Measurements from ENCODE around the gene RCOR1.
"Not testable (repeated sequence)": the region's sequence is repeated elsewhere in the genome, so short reads cannot be mapped to it uniquely, and the experiment has no call there.

RCOR1 gene

GRCh38 chr14:102593061-102593824 lies 794 bp downstream of the RCOR1 start:
- peak; percentile 12 to 60 for DNase-seq (ENCODE audit: low read depth in 2 of 2)

DNA sequence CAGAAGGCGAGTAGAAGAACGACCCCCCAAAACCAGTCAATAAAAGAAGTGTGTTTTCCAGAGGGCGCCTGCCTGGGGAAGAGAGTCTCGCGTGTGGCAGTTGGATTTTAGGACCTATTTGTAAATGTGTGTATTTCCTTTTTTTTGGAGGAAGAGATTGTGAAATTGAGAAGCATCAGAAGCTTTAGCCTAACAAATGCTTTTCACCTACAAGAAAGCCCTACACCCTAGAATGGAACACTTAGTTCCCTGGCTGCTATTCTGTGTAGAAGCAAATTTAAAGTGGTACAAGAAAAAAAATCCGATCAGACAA lies 1.3 kb downstream of the RCOR1 start:
- no peak for DNase-seq (ENCODE audit: low read depth in 2 of 2)

- DNase-seq (ENCODE audit: low read depth in 2 of 2), result peak; percentile 25 to 28
Measured at GRCh38 chr14:102594514-102595175, 2.2 kb downstream of the RCOR1 start.

- DNase-seq (ENCODE audit: low read depth in 2 of 2), result no peak
Measured at GRCh38 chr14:102601378-102601925, 9.0 kb downstream of the RCOR1 start.

GRCh38 chr14:102602421-102603292 lies 10.2 kb downstream of the RCOR1 start:
- no peak for DNase-seq (ENCODE audit: low read depth in 2 of 2)

DNA sequence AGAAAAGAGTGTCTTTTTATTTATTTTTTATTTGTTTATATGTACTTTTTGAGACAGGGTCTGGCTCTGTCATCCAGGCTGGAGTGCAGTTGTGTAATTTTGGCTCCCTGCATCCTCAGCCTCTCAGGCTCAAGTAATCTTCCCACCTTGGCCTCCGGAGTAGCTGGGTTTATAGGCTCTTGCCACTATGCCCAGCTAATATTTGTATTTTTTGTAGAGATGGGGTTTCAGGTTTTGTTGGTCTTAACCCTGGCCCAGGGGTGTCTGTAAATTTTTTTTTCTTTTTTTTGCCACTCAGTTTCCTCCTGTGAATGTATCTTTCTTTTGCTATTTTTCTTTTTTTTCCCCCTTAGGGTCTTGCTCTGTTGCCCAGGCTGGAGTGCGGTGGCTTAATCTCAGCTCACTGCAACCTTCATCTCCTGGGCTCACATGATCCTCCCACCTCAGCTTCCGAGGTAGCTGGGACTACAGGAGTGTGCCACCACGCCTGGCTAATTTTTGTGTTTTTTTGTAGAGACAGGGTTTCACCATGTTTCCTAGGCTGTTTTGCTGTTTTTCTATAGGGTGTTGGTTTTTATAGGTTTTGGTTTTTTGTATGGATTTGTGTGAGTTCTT lies 11.0 kb downstream of the RCOR1 start:
- DNase-seq (ENCODE audit: low read depth in 2 of 2), result no peak

DNA sequence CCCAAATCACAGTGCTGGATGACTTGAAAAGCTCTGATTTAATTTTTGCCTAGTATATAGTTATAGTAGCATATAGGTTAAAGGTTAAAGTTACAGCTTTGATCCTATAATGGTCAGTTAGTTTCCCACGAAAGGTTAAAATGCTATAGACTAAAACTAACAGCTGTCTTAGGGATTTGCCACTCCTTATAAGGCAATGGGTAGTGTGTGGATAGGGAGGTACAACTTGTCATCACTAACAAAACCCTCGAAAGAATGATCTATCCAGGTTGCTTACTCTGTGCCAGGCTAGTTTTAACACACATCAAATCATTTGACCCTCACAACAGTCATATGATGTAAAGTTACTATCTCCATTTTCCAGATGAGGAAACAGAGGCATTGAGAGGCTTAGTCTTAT lies 11.7 kb downstream of the RCOR1 start:
- DNase-seq (ENCODE audit: low read depth in 2 of 2), result no peak

- no peak for DNase-seq (ENCODE audit: low read depth in 2 of 2)
Measured at GRCh38 chr14:102605029-102605428, 12.6 kb downstream of the RCOR1 start.

DNA sequence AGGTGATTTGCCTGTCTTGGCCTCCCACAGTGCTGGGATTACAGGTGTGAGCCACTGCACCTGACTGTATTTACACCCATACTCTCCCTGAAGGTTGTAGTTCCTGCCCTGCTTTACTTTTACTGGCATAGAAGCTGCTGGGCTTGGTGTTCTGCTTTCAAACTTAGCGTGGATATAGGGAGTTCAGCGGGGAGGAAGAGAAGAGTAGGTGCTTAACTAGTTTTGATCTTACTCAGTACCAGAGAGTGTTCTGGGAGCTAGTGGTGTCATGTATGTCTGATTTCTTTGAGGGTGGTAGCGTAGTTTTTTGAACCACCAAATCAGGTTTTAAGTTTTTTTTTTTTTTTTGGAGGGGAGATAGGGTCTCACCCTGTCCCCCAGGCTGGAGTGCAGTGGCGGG lies 13.8 kb downstream of the RCOR1 start:
- no peak for DNase-seq (ENCODE audit: low read depth in 2 of 2)

DNA sequence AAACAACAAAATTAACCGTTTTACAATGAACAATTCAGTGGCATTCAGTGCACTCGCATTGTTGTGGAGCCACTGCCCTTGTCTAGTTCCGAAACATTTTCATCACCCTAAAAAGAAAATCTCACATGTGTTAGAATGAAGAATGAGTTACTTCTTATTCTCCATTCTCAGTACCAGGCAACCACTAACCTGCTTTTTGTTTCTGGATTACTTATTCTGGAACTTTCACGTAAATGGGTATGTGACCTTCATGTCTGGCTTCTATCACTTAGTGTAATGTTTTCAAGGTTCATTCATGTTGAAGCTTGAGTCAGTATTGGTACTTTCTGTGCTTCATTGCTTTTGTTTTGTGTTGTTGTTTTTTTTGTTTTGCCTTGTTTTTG lies 15.6 kb downstream of the RCOR1 start:
- DNase-seq (ENCODE audit: low read depth in 2 of 2), result no peak

DNA sequence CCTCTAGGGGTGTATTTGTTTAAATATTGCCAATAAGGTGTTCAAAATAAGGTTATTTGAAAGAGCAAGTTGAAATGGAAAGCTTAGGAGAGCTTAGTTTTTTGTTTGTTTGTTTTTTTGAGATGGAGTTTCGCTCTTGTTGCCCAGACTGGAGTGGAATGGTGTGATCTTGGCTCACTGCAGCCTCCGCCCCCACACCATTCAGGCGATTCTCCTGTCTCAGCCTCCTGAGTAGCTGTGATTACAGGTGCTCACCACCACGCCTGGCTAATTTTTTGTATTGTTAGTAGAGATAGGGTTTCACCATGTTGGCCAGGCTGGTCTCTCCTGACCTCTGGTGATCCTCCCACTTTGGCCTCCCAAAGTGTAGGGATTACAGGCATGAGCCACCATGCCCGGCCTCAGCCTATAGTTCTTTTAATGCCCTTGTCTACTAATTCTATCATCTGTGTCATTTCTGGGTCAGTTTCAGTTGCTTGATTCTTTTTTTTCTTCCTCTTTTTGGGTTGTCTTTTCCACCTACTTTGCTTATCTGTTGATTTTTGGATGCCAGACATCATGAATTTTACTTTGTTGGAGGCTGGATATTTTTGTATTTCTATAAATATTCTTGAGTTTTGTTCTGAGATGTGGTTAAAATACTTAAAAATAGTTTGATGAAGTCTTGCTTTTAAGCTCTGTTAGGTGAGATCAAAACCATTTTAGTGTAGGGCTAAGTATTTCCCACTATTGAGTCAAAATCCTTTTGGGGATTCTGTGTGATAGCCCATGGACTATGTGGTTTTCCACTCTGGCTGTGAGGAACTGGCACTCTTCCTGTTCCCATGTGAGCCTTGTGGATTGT lies 18.7 kb downstream of the RCOR1 start:
- DNase-seq (ENCODE audit: low read depth in 2 of 2), result no peak

DNA sequence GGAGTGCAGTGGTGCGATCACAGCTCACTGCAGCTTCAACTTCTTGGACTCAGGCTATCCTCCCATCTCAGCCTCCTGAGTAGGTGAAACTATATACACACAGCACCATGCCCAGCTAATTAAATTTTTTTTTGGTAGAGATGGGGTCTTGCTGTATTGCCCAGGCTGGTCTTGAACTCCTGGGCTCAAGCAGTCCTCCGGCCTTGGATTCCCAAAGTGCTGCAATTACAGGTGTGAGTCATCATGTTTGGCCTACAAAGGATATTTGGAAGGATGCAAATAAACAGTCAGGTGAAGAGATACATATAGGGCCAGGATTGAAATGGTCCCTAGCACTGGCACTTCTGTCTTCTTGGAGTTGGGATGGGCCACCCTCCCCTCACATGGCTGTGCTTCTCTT lies 23.9 kb downstream of the RCOR1 start:
- no peak for DNase-seq (ENCODE audit: low read depth in 2 of 2)

DNA sequence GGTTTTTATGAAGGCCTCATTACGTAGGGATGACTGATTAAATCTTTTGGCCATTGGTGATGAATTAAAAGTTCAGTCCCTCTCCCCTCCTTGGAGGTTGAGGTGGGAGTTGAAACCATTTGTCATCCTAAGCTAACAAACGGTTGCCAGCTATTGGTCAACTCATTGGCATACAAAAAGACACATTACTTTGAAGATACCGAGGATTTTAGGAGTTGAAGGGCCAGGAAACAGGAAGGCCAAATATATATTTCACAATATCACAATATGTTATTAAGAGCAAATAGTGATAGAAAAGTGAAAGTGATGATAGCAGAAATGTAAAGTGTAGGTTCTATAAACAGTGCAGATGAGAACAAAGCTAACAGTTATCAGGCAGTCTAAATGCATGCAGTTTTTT lies 24.4 kb downstream of the RCOR1 start:
- DNase-seq (ENCODE audit: low read depth in 2 of 2), result no peak

- not testable (repeated sequence) for DNase-seq (ENCODE audit: low read depth in 2 of 2)
Measured at GRCh38 chr14:102619012-102619411, 26.6 kb downstream of the RCOR1 start.

DNA sequence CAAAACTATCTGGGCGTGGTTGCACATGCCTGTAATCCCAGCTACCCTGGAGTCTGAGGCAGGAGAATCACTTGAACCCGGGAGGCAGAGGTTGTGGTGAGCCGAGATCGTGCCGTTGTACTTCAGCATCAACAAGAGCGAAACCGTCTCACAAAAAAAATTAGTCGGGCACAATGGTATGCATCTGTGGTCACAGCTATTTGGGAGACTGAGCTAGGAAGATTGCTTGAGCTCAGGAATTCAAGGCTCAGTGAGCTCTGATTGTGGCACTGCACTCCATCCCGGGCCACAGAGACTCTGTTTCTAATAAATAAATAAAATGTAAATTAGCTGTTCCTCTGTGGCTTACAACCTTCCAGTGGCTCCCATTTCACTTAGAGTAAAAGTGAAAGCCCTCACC lies 28.0 kb downstream of the RCOR1 start:
- no peak for DNase-seq (ENCODE audit: low read depth in 2 of 2)

DNA sequence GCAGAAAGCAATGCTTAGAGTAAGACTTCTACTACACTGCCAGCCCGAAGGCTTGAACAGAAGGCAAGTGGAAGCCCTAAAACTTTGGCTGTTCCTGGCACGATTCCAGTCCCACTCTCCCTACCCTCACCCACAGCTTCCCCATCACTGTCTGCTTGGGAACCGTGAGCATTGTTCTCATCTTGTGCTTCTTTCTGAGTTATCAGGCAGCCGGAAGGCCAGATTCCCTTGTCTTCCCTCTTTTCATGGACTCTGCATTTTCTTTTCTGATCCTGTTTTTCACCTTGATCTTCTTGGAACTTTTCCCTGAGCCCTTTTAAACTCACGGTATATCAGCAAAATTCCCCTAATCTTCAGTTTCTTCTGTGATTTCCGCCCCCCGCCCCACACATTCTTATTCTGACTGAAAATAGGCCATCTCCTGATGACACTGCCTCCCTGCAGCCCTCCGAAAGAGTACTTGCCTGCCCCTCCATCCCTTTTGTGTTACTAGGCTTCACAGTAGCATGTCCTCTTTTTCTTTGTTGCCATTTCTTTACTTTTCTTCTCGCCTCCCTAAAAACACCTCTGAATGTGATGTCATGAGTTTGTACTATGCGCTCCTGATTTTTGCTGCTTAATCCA lies 29.9 kb downstream of the RCOR1 start:
- DNase-seq (ENCODE audit: low read depth in 2 of 2), result no peak

- DNase-seq (ENCODE audit: low read depth in 2 of 2), result no peak
Measured at GRCh38 chr14:102624666-102625065, 32.2 kb downstream of the RCOR1 start.

GRCh38 chr14:102625564-102626296 lies 33.3 kb downstream of the RCOR1 start:
- DNase-seq (ENCODE audit: low read depth in 2 of 2), result no peak

- no peak for DNase-seq (ENCODE audit: low read depth in 2 of 2)
Measured at GRCh38 chr14:102626530-102626929, 34.1 kb downstream of the RCOR1 start.

DNA sequence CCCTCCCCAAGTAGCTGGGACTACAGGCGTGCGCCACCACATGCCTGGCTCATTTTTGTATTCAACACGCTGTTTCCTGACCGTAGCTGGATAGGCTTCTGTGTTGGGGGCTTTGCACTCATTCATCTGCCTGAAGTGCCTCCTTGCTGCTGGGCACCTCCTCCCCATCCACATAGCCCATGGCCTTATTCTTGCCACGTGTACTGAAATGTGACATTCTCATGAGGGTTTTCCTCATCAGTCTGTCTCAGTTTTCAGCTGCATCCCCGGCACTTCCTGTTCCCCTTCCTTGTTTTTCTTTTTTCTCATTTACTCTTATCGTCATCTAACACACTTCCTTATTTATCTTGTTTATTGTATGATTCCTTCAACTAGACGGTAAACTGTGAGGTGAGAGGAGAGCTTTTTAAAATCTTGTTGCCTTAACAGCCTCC lies 36.6 kb downstream of the RCOR1 start:
- DNase-seq (ENCODE audit: low read depth in 2 of 2), result no peak
